HCT116 (cell line): ENCODE data around the gene CYP21A2. TPM values are rescaled to one million over a fixed set of nuclear protein-coding genes. Genes with fewer than 3 reads are reported as not detected.
"Not testable (repeated sequence)": the region's sequence is repeated elsewhere in the genome, so short reads cannot be mapped to it uniquely, and the experiment has no call there.

Source experiments
- ATAC-seq: fragments of 200-7000 bp; cut with Tn5 transposase; 2 replicates; pipeline ENCODE4 v1.9.1; 2020; ENCODE audit warnings: mild to moderate bottlenecking, moderate library complexity
- BruUV-seq: library from RNA; stranded (reverse); fragments of 400-500 nt; replicated peaks from 2 replicates; lab custom pipeline; 2021; lab: Mats Ljungman, UMichigan
- CTCF ChIA-PET: fragments of 300-600 bp; sonication (Branson Sonifier 250); formaldehyde crosslinking; loops from one replicate; lab custom pipeline; 2021; ENCODE audit warnings: antibody characterized with exemption; lab: Charles Lee
- POLR2A ChIA-PET: fragments of 300-600, 350-600 bp; sonication (Branson Sonifier 250); formaldehyde crosslinking; loops from one replicate; lab custom pipeline; 2021; ENCODE audit warnings: antibody characterized with exemption; lab: Charles Lee
- RAD21 ChIA-PET, 2 experiments: fragments of 300-600 bp; sonication (Branson Sonifier 250); formaldehyde crosslinking; loops; one replicate each; lab custom pipeline; 2023; ENCODE audit warnings: low total read pairs in 2 of 2; ENCODE audit not compliant: uncharacterized antibody in 2 of 2, unreplicated experiment in 2 of 2, low non-redundant PET in 1 of 2; lab: Charles Lee
- DNase-seq: peaks from one replicate; pipeline ENCODE4 v3.0.0-alpha.2; 2010; ENCODE audit warnings: low read depth, low spot score
- H2AFZ ChIP-seq: fragments of 200-600 bp; shearing (Covaris generic), sonication (generic); 2 replicates; pipeline ENCODE4 v1.6.1; 2017; ENCODE audit warnings: low read depth, mixed run types, mixed read lengths, antibody characterized with exemption, low read length; ENCODE audit not compliant: poor library complexity, severe bottlenecking
- H3K27ac ChIP-seq: 2 replicates; pipeline ENCODE4 v1.5.1; 2012; ENCODE audit warnings: low read depth, low read length
- H3K27me3 ChIP-seq: fragments of 200-600 bp; sonication (generic); 2 replicates; pipeline ENCODE4 v1.6.1; 2016; ENCODE audit warnings: mixed run types, low read length, mixed read lengths; ENCODE audit not compliant: insufficient read depth
- H3K36me3 ChIP-seq, 2 experiments: fragments of 200-500 bp in 1 of 2; fragments of 200-600 bp in 1 of 2; sonication (Bioruptor generic) in 1 of 2; sonication (generic) in 1 of 2; 2 replicates each; pipeline versions ENCODE4 v1.5.1 to v1.6.1; 2014 to 2016; ENCODE audit warnings: low read length in 2 of 2, inconsistent platforms in 1 of 2, mixed read lengths in 1 of 2, mixed run types in 1 of 2; ENCODE audit not compliant: insufficient read depth in 2 of 2, control insufficient read depth in 1 of 2
- H3K4me1 ChIP-seq, 2 experiments: fragments of 200-600 bp in 1 of 2; sonication (generic) in 1 of 2; 2 replicates each; pipeline versions ENCODE4 v1.5.1 to v1.6.1; 2012 to 2017; ENCODE audit warnings: low read length in 2 of 2, inconsistent platforms in 1 of 2, mild to moderate bottlenecking in 1 of 2, mixed read lengths in 1 of 2, mixed run types in 1 of 2, moderate library complexity in 1 of 2; ENCODE audit not compliant: insufficient read depth in 2 of 2, control insufficient read depth in 1 of 2
- H3K4me2 ChIP-seq: fragments of 200-600 bp; sonication (generic); 2 replicates; pipeline ENCODE4 v1.6.1; 2017; ENCODE audit warnings: mixed run types, low read length, mixed read lengths
- H3K4me3 ChIP-seq, 2 experiments: fragments of 200-600 bp in 1 of 2; sonication (generic) in 1 of 2; replicated peaks in 1 of 2; 2 replicates each; pipeline ENCODE4 v1.5.1; 2011 to 2016; ENCODE audit warnings: low read length in 2 of 2, control low read depth in 1 of 2, low read depth in 1 of 2, mild to moderate bottlenecking in 1 of 2, mixed read lengths in 1 of 2, mixed run types in 1 of 2
- H3K79me2 ChIP-seq: fragments of 200-600 bp; sonication (generic); 2 replicates; pipeline ENCODE4 v1.6.1; 2017; ENCODE audit warnings: mild to moderate bottlenecking, mixed run types, low read length, moderate library complexity, mixed read lengths; ENCODE audit not compliant: insufficient read depth
- H3K9ac ChIP-seq: fragments of 200-600 bp; sonication (generic); 2 replicates; pipeline ENCODE4 v1.6.1; 2016; ENCODE audit warnings: low read length, mixed read lengths
- H3K9me2 ChIP-seq: fragments of 200-600 bp; sonication (generic), shearing (Covaris generic); 2 replicates; pipeline ENCODE4 v1.6.1; 2017; ENCODE audit warnings: mixed run types, mild to moderate bottlenecking, moderate library complexity; ENCODE audit not compliant: insufficient read depth
- H3K9me3 ChIP-seq, 2 experiments: fragments of 200-500 bp in 1 of 2; fragments of 200-600 bp in 1 of 2; sonication (Bioruptor generic) in 1 of 2; sonication (generic) in 1 of 2; 2 replicates each; pipeline ENCODE4 v1.6.1; 2014 to 2017; ENCODE audit warnings: low read length in 2 of 2, mixed read lengths in 2 of 2, inconsistent platforms in 1 of 2, low read depth in 1 of 2, mild to moderate bottlenecking in 1 of 2, mixed run types in 1 of 2, moderate library complexity in 1 of 2; ENCODE audit not compliant: control insufficient read depth in 1 of 2, insufficient read depth in 1 of 2
- H4K20me1 ChIP-seq: fragments of 200-600 bp; sonication (generic), shearing (Covaris generic); 2 replicates; pipeline ENCODE4 v1.6.1; 2017; ENCODE audit warnings: mixed run types, mild to moderate bottlenecking, moderate library complexity; ENCODE audit not compliant: insufficient read depth
- ATF3 ChIP-seq: IDR thresholded peaks from 2 replicates; pipeline ENCODE4 v1.6.1; 2012
- CEBPB ChIP-seq: IDR thresholded peaks from 2 replicates; pipeline ENCODE4 v1.6.1; 2012; ENCODE audit warnings: low read depth
- EGR1 ChIP-seq: IDR thresholded peaks from 2 replicates; pipeline ENCODE4 v1.6.1; 2012; ENCODE audit warnings: low read depth
- EZH2 ChIP-seq: fragments of 200-600 bp; sonication (generic); IDR thresholded peaks from 2 replicates; pipeline ENCODE4 v1.6.1; 2017; ENCODE audit warnings: antibody characterized with exemption, mixed run types
- JUND ChIP-seq: IDR thresholded peaks from 2 replicates; pipeline ENCODE4 v1.6.1; 2012
- POLR2A ChIP-seq: IDR thresholded peaks from 2 replicates; pipeline ENCODE4 v1.7.0; 2011; ENCODE audit warnings: borderline replicate concordance; ENCODE audit not compliant: insufficient read depth, insufficient read length; ENCODE audit errors: extremely low read depth
- REST ChIP-seq: IDR thresholded peaks from 2 replicates; pipeline ENCODE4 v1.6.1; 2012; ENCODE audit warnings: low read depth
- SP1 ChIP-seq: IDR thresholded peaks from 2 replicates; pipeline ENCODE4 v1.6.1; 2012; ENCODE audit warnings: low read depth
- SRF ChIP-seq: IDR thresholded peaks from 2 replicates; pipeline ENCODE4 v1.6.1; 2012; ENCODE audit warnings: low read depth
- TCF7L2 ChIP-seq: IDR thresholded peaks from 2 replicates; pipeline ENCODE4 v1.7.0; 2011; ENCODE audit warnings: borderline replicate concordance, inconsistent platforms; ENCODE audit not compliant: insufficient read depth, insufficient read length; ENCODE audit errors: extremely low read depth
- YY1 ChIP-seq: IDR thresholded peaks from 2 replicates; pipeline ENCODE4 v1.6.1; 2011; ENCODE audit warnings: low read length, low read depth, moderate library complexity, mild to moderate bottlenecking; ENCODE audit not compliant: insufficient replicate concordance; ENCODE audit errors: extremely low read depth
- ZFX ChIP-seq: fragments of 450-650 bp; IDR thresholded peaks from 2 replicates; pipeline ENCODE4 v1.6.1; 2017
- intact Hi-C: fragments of 100-400 bp; cut with micrococcal nuclease; formaldehyde crosslinking; loops from 2 replicates; pipeline ENCODE4 v1.10.0; 2022
- total RNA-seq: library from RNA; stranded (reverse); gene quantifications from one replicate; pipeline ENCODE4 v1.2.1, GENCODE V29; 2021; ENCODE audit not compliant: unreplicated experiment

CYP21A2 gene
- total RNA-seq, 1 experiment from 2014 or later = 1.4 TPM

DNA sequence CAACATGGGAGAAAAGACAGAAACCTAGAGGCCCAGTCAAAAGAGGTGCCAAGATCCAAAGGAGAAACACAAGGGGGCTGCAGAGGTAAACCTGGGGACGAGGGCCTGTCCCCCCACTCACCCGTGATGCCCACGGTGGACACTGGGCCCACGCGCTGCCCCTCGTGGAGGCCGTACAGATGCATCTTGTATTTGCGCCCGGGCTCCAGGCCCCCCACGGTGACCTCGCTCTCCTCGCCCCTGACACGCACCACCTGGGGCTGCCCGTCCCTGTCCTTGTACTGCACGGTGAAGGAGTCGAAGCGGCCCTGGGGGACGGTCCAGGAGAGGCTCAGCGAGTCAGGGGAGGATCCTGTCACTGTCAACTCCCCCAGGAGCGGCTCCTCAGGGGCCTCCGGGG lies 10.9 kb downstream of the CYP21A2 start:
- H3K4me2 ChIP-seq, intact Hi-C loops, H3K27me3 ChIP-seq, DNase-seq, H3K9ac ChIP-seq, H3K27ac ChIP-seq, RAD21 ChIA-PET, H3K4me3 ChIP-seq, H3K36me3 ChIP-seq, H3K9me3 ChIP-seq, H4K20me1 ChIP-seq, CTCF ChIA-PET, POLR2A ChIA-PET, BruUV-seq, H2AFZ ChIP-seq, H3K79me2 ChIP-seq, ATAC-seq, H3K9me2 ChIP-seq: not testable (repeated sequence)
- peaks cover 9 to 27% of the 10 kb centered on the region in 2 experiments for H3K4me1 ChIP-seq

GRCh38 chr6:32049736-32050135 lies 11.5 kb downstream of the CYP21A2 start:
- H3K4me3 ChIP-seq, H3K9ac ChIP-seq, DNase-seq, H4K20me1 ChIP-seq, intact Hi-C loops, BruUV-seq, H3K27ac ChIP-seq, CTCF ChIA-PET, H2AFZ ChIP-seq, H3K27me3 ChIP-seq, H3K79me2 ChIP-seq, H3K36me3 ChIP-seq, H3K4me2 ChIP-seq, H3K9me3 ChIP-seq, RAD21 ChIA-PET, H3K9me2 ChIP-seq, POLR2A ChIA-PET, ATAC-seq: not testable (repeated sequence)
- peaks cover 9 to 27% of the 10 kb centered on the region in 2 experiments for H3K4me1 ChIP-seq

DNA sequence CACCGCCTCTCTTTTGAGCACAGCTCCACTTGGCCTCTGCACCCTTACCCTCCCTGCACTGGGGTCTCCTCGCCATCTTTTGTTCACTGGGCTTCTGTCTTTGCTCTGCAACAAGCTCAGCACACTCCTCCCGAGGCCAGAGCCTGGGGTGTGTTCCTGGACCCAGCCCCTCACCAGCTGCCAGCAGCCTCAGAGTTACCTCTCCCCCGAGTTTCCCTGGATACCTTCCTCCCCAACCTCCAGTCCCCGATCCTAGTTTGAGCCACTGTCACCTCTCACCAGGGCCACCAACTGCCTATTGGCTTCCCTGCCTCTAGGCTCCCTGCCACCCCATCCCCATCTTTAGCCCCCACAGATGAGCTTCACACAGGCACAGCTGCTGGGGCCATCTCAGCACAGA lies 12.3 kb downstream of the CYP21A2 start:
- RAD21 ChIA-PET = interaction anchor here in 1 of 2 experiments (0.6 kb wide), 1 partner anchor 369 kb away, joined by 3 read pairs; the partner anchor contains the start of gene LY6G5C
- H3K79me2 ChIP-seq = no peaks in the 10 kb centered on the region
- TF ChIP-seq REST (no peak), SRF (no peak), POLR2A (no peak), TCF7L2 (no peak), EGR1 (no peak), ATF3 (no peak), EZH2 (no peak), YY1 (no peak), JUND (no peak), CEBPB (no peak), ZFX (no peak), SP1 (no peak)

More for the DNA sequence above, 12.3 kb downstream of the CYP21A2 start:
- Histone ChIP-seq H4K20me1 (no peaks in the 10 kb centered on the region), H3K36me3 (no peaks in the 10 kb centered on the region), H3K4me1 (peaks cover 9 to 27% of the 10 kb centered on the region in 2 experiments), H3K27me3 (no peaks in the 10 kb centered on the region), H3K4me3 (no peak overlapping the region), H3K9me2 (no peaks in the 10 kb centered on the region), H3K27ac (no peak overlapping the region), H3K9ac (no peak overlapping the region), H3K4me2 (no peak overlapping the region), H3K9me3 (no peaks in the 10 kb centered on the region), H2AFZ (no peak overlapping the region)
- ChIA-PET POLR2A (no interaction called here), CTCF (interaction anchor here (1.5 kb wide), 1 partner anchor 21 kb away, joined by 3 read pairs; no protein-coding TSS in a partner anchor)
- no TSS peak for BruUV-seq
- DNase-seq = no peak
- ATAC-seq = no peak
- intact Hi-C loops = no loop called here
